GM19240 (cell line): Measurements from ENCODE around the gene FRS2.

Experiments
- DNase-seq: peaks from one replicate; pipeline ENCODE4 v3.0.0; 2011; ENCODE audit warnings: low spot score; ENCODE audit not compliant: insufficient read length

The FRS2 gene

GRCh38 chr12:69464428-69464827, 5.8 kb upstream of the FRS2 start:
- no peak for DNase-seq

- no peak for DNase-seq
These were observed 3.3 kb upstream of the FRS2 start for GRCh38 chr12:69466867-69467266.

- DNase-seq: no peak
These were observed 2.8 kb upstream of the FRS2 start for GRCh38 chr12:69467366-69467765.

- DNase-seq: no peak
These were observed 1.8 kb upstream of the FRS2 start for GRCh38 chr12:69468237-69469026.

GRCh38 chr12:69469854-69470188, 367 bp upstream of the FRS2 start:
- no peak for DNase-seq

- DNase-seq: no peak
These were observed 865 bp downstream of the FRS2 start for GRCh38 chr12:69471076-69471430.

GRCh38 chr12:69471667-69472385, 1.6 kb downstream of the FRS2 start:
- DNase-seq: no peak

GRCh38 chr12:69473262-69473661, 3.1 kb downstream of the FRS2 start:
- no peak for DNase-seq

- DNase-seq: no peak
These were observed 4.3 kb downstream of the FRS2 start for GRCh38 chr12:69474456-69474855.

- no peak for DNase-seq
These were observed 5.2 kb downstream of the FRS2 start for GRCh38 chr12:69475237-69475975.

GRCh38 chr12:69476276-69477017, 6.3 kb downstream of the FRS2 start:
- DNase-seq: no peak

GRCh38 chr12:69479675-69480074, 9.5 kb downstream of the FRS2 start:
- DNase-seq: no peak

- DNase-seq: no peak
These were observed 10.5 kb downstream of the FRS2 start for GRCh38 chr12:69480698-69481097.

GRCh38 chr12:69481133-69481532, 10.9 kb downstream of the FRS2 start:
- no peak for DNase-seq

- no peak for DNase-seq
These were observed 13.5 kb downstream of the FRS2 start for GRCh38 chr12:69483700-69484099.

GRCh38 chr12:69484428-69484827, 14.2 kb downstream of the FRS2 start:
- no peak for DNase-seq

GRCh38 chr12:69490920-69491643, 20.9 kb downstream of the FRS2 start:
- DNase-seq: no peak

- DNase-seq: no peak
These were observed 22.6 kb downstream of the FRS2 start for GRCh38 chr12:69492739-69493138.

- no peak for DNase-seq
These were observed 24.9 kb downstream of the FRS2 start for GRCh38 chr12:69495071-69495470.

- DNase-seq: peak; percentile 34
These were observed 27.3 kb downstream of the FRS2 start for GRCh38 chr12:69497308-69498026.
